NCI-H146 treated with DMSO at 0.1 percent for 48 hours (cell line): ENCODE results near the gene CARD9.

Experiments used
- DNase-seq: peaks from one replicate; lab custom pipeline; 2025; ENCODE audit not compliant: unreplicated experiment; lab: John Stamatoyannopoulos, UW

The CARD9 gene

DNA sequence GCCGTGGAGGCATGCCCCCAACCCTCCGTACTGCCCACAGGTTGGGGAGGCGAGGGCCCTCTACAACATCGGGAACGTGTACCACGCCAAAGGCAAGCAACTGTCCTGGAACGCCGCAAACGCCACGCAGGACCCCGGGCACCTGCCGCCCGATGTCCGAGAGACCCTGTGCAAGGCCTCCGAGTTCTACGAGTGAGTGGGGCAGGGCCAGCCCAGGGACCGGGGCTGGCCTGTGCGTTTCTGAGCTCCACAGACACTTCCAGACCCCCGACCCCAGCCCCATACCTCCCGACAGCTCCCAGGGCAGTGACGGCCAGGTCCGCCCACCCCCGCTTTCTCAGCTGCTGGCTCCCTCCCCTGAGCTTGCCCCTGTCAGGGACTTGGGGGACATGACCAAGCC is 36.6 kb downstream of the CARD9 start:
- no peak for DNase-seq

DNA sequence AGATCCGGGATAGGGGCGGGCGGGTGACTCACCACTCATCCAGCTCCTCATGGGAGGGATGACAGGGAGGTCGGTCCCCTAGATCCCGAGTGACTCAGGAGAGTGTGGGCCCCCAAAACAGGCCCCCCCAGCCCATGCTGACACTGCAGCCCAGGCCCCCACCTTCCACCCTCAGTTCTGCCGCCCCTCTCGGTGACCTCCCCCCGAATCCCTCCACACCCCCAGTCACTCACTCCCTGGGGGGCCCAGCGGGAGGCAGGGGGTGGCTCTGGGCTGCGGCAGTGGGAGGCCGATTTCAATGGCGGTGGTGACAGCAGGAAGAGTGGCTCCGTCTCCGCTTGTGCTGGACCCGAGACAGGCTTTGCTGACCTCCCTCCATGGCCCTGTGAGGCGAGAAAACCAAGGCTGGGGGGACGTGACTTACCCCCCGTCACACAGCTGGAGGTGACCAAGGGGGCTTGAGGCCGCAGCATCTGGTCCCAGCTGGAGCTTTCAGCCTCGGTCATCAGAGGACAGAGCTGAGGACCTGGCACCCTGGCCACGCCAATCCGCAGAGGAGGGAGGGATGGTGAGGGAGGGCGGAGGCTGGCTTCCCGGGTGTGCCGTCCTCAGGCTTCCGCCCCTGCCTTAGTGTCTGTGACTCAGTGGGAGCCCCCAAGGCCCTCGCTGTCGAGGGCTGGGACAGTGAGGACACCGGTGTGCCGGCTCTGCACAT is 37.2 kb downstream of the CARD9 start:
- no peak for DNase-seq

DNA sequence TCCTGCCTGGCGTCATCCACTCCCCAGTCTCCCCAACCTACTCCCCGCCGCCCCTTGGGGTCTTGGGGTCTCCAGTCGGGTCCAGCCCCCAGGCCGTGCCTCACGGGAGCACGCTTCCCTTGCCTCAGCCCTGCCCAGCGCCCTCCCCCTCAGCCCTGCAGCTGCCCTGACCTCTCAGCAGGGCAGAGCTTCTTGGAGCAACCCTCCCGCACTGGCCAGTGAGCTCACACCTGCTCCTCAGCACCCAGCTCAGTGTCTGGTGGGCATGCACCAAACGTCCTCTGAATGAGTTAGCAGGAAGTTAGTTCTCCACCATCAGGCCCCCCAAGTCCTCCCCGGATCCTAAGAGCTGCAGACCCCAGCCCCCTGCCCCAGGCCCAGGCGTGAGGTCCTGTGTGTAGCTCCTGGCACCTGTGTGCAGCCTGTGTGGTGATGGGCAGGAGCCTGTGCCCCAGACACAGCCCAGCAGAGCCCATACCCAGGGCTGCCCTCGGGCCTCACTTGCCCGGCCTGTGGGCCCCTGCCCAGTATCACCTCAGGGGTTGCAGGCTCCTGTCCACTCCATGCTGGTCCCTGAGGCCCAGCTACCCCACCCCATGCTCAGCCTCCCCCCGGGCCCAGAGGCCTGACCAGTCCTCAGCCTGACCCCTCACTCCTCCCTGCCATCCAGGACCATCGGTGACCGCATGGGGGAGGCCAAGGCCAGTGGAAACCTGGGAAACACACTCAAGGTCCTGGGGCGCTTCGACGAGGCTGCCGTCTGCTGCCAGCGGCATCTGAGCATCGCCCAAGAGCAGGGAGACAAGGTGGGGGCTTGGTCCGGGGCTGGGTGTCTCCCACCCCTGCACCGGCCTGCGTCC is 37.9 kb downstream of the CARD9 start:
- DNase-seq: no peak

DNA sequence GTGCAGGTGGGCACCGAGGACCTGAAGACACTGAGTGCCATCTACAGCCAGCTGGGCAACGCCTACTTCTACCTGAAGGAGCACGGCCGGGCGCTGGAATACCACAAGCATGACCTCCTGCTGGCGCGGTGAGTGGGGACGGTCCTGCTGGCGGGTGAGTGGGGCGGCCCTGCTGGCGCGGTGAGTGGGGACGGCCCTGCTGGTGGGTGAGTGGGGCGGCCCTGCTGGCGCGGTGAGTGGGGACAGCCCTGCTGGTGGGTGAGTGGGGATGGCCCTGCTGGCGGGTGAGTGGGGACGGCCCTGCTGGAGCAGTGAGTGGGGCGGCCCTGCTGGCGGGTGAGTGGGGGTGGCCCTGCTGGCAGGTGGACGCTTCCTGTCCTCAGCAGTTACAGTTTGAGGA is 38.9 kb downstream of the CARD9 start:
- DNase-seq: no peak

DNA sequence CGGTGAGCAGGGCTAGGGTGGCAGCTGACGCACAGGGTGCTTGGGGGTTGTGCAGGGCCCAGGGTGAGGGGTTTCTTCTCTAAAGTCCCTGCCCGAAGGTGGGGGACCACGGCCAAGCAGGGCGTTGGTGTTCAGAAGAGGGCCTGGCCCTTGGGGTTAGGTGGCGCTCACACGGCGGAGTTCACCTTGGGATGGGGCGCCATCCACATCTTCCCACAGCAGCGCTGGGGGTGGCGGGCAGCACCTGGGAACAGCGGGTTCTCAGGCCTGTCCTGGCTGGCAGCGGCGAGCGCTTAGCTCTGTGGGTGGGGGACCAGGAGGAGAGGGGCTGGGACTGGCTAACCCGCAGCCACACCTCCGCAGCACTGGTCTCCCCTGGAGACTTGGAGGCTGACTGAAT is 40.0 kb downstream of the CARD9 start:
- no peak for DNase-seq

DNA sequence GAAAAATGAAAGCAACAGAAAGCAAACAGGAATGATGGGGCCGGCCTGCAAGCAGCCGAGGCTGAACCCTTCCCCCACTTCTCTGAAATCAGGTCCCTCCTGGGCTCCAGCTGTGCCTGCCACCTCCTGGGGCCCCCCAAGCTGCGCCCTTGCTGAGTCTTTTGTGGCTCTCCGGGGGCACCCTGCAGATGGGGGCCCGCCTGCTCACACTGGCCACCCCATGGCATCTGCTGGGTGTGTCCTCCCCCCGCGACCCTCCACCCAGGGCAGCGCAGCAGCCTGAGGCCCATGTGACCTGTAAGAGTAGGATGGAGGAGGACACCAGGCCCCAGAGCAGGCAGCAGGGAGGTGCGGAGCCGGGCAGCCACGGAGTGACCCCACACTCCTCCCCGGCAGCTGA is 40.4 kb downstream of the CARD9 start:
- DNase-seq: no peak

DNA sequence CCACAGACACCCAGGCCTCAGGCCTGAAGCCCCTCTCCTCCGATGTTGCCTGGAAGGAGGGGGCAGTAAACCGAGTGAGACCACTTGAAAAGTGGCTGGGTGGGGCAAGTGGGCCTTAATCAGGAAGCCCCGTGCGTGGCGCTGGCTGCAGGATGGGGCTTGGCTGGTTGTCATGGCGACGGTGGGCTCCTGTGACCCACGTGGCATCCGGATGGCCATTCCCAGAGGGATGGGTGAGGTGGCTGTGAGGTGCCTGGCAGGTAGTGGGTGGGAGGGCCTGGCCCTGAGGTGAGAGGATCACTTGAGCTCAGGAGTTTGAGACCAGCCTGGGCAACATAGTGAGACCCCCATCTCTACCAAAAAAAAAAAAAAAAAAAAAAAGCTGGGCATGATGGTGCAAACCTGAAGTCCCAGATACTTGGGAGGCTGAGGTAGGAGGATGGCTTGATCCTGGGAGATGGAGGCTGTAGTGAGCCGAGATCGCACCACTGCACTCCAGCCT is 40.9 kb downstream of the CARD9 start:
- no peak for DNase-seq

- no peak for DNase-seq
Measured at GRCh38 chr9:136331556-136332481, 41.6 kb downstream of the CARD9 start.

- no peak for DNase-seq
Measured at GRCh38 chr9:136331030-136331429, 42.4 kb downstream of the CARD9 start.

DNA sequence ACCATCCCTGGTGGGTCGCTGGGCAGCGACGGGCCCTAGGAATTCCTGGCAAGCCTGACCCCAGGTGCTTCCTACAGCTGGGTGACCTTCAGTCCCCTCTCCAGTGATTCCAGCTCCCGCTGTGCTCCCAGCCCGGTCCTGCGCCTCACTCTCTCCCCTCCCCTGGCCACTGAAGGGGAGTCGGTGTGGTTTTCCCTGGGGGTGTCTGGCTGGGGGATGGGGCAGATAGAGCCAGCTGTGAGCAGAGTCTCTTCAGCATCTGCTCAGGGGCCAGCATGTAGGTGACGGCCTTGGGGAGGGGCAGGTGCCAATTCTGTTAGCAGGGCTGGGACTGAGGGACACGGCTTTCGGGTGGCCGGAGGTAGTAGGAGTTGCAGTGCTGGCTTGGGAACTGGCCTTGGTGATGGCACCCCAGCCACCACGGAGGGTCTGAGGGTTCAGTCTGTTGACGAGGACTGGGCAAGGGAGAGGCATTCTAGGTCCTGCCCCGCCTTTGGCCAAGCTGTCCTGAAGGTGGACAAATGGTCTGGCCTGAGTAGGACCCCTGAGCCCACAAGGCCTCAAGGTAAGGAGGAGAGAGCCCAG is 43.0 kb downstream of the CARD9 start:
- DNase-seq: no peak

DNA sequence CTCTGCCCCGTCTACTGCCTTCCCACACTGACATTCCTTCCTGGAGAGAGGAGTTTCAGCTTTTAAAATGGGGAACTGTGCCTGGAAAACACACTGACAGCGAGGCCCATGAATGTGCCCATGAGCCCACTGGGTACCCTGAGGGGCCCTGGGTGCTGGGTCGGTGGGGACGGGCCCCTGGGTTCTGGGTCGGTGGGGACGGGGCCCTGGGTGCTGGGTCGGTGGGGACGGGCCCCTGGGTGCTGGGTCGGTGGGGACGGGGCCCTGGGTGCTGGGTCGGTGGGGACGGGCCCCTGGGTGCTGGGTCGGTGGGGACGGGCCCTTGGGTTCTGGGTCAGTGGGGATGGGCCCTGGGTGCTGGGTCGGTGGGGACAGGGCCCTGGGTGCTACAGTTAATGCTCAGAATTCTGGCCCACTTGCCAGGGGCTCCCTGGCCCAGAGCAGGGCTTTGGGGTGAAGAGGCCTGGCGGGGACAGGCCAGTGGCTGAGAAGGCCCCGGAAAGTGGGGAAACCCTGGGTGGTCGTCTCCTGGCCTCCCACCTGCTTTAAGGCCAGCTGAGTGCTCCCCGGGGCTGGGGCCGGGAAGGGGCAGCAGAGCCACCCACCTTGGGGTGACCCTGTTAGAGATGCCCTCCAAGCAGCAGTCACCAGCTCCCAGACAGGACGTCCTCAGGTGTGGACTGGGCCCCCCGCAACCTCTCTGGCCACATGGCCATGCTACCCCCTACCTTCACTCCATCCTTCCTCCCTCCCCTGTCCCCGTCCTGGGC is 43.6 kb downstream of the CARD9 start:
- DNase-seq: no peak

GRCh38 chr9:136329211-136329627 is 44.2 kb downstream of the CARD9 start:
- DNase-seq: no peak

DNA sequence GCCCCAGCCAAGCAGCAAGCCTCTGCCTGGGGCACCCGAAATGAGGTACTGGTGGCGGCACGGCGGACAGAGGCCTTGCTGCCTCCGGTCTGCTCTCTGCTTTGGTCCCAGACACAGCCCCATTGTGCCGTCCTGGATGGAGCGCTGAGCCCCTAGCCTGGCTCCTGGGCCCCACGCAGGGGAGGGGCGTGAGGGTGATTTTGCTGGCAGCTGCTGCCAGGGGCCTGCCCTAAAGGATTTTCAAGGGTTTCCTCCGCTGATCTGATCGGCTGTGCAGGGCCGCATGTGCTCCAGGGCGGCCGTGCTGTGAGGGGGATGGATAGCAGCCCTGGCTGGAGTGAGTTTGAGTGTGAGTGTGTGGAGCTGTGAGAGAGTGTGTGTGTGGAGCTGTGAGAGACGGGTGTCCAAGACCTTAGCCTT is 44.8 kb downstream of the CARD9 start:
- no peak for DNase-seq

GRCh38 chr9:136328011-136328621 is 45.4 kb downstream of the CARD9 start:
- no peak for DNase-seq

GRCh38 chr9:136327304-136327974 is 46.0 kb downstream of the CARD9 start, which contains the start of gene GPSM1:
GPSM1 (plus strand) TSS chr9:136327539; CDS start chr9:136327696, 157 bp downstream.
- no peak for DNase-seq

GRCh38 chr9:136326761-136327303 is 46.6 kb downstream of the CARD9 start:
- no peak for DNase-seq

DNA sequence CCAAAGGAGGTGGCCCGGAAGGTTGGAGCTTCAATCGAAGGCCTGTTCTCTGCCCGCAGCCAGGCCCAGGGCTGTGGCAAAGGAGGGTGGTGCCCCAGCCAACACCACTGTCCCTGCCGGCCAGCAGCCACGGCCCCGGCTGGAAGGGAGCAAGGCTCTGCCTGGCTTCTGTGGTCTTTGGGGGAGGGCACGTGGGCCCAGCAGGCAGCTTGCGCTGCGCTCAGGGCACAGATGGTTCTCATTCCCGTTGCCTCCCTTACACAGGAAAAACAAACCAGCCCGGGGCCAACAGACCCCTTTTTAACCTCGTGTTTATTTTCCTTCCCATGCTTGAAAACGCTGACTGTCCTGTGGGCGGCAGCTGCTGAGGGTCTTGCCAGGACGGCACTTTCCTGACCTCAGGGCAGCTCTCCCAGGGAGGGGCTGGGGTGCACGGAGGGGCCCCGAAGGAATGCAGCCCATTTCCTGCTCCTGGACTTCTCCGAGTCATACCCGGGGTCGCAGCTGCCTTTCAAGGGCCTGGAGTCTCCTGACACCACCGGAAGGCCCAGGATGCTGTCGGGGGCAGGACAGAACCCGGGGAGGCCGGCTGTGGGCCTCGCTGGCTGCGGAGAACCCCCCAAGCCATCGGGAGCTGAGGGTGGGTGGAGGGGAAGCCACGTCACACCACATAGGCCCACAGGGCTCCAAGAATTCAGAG is 47.3 kb downstream of the CARD9 start:
- DNase-seq: no peak

DNA sequence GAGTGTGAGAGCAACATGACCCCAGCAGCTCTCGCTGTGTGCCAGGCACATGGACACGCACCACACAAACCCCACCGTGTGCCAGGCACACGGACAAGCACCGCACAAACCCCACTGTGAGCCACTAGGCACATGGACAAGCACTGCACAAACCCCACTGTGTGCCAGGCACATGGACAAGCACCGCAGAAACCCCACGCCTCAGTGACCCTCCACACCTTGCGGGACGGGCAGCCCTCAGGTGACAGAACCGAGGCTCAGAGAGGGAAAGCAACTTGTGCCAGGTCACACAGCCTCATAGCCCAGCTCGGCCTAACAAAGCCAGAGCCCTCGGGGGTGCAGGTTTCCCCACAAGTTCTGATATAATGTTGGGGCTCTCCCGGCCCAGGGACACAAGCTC is 48.1 kb downstream of the CARD9 start:
- no peak for DNase-seq
